Left ventricle myocardium inferior (tissue), 1 donor: ENCODE results near the gene MED12L. TPM values are rescaled to one million over a fixed set of nuclear protein-coding genes. Genes with fewer than 3 reads are reported as not detected.

Source experiments
- DNase-seq: peaks from one replicate; pipeline ENCODE4 v3.0.0-alpha.2; 2020
- H3K27ac ChIP-seq: fragments of 200-600 bp; replicated peaks from 2 replicates; pipeline ENCODE4 v1.8.0; 2021
- H3K27me3 ChIP-seq: fragments of 200-600 bp; 2 replicates; pipeline ENCODE4 v1.8.0; 2021; ENCODE audit warnings: low read depth
- H3K36me3 ChIP-seq: fragments of 200-600 bp; 2 replicates; pipeline ENCODE4 v1.8.0; 2021
- H3K4me1 ChIP-seq: fragments of 200-600 bp; 2 replicates; pipeline ENCODE4 v1.8.0; 2021
- H3K4me3 ChIP-seq: fragments of 200-600 bp; 2 replicates; pipeline ENCODE4 v1.8.0; 2021; ENCODE audit warnings: mild to moderate bottlenecking, moderate library complexity
- H3K9me3 ChIP-seq: fragments of 200-600 bp; replicated peaks from 2 replicates; pipeline ENCODE4 v1.8.0; 2021
- CTCF ChIP-seq: fragments of 200-600 bp; IDR thresholded peaks from 2 replicates; pipeline ENCODE4 v1.8.0; 2021; ENCODE audit warnings: antibody characterized with exemption, mild to moderate bottlenecking, borderline replicate concordance
- intact Hi-C: fragments of 100-400 bp; cut with micrococcal nuclease; formaldehyde crosslinking; loops from one replicate; pipeline ENCODE4 v1.11.0; 2022
- total RNA-seq: library from RNA; stranded (reverse); fragmentation: NEBNext Ultra II Directional; extraction: Animal tissue kit (Norgen Biotek cat#: 25700); gene quantifications from one replicate; pipeline ENCODE4 v1.2.1, GENCODE V29; 2021
- donor health status: DM: no; HTN: yes; CAD: no; lungs with severe emphysema.

The MED12L gene
- total RNA-seq, 1 donor from 2014 or later = 0.82 TPM

- H3K27me3 ChIP-seq = no peaks in the 10 kb centered on the region
- intact Hi-C loops = no loop called here
- no peaks in the 10 kb centered on the region for H3K9me3 ChIP-seq
Observed at GRCh38 chr3:151210676-151211381, 125.4 kb downstream of the MED12L start.

GRCh38 chr3:151213151-151213550 lies 127.7 kb downstream of the MED12L start:
- no peaks in the 10 kb centered on the region for H3K27me3 ChIP-seq
- TF ChIP-seq CTCF = no peak
- no peaks in the 10 kb centered on the region for H3K36me3 ChIP-seq
- intact Hi-C loops = no loop called here
- DNase-seq = no peak
- H3K4me1 ChIP-seq = peaks cover 22% of the 10 kb centered on the region
- H3K27ac ChIP-seq = no peak overlapping the region
- H3K9me3 ChIP-seq = no peaks in the 10 kb centered on the region
- no peak overlapping the region for H3K4me3 ChIP-seq

More at GRCh38 chr3:151210676-151211381, 125.4 kb downstream of the MED12L start:
- H3K4me1 ChIP-seq = no peaks in the 10 kb centered on the region
- DNase-seq = no peak
- H3K27ac ChIP-seq = peak overlapping the region; percentile 43
- H3K4me3 ChIP-seq = no peak overlapping the region
- H3K36me3 ChIP-seq = no peaks in the 10 kb centered on the region
- no peak for TF ChIP-seq CTCF

- Histone ChIP-seq H3K4me1 (peaks cover 27% of the 10 kb centered on the region), H3K4me3 (no peak overlapping the region), H3K36me3 (no peaks in the 10 kb centered on the region), H3K9me3 (no peaks in the 10 kb centered on the region), H3K27me3 (no peaks in the 10 kb centered on the region), H3K27ac (no peak overlapping the region)
- TF ChIP-seq CTCF = no peak
- no peak for DNase-seq
- intact Hi-C loops = no loop called here
Observed at GRCh38 chr3:151213881-151214280, 128.4 kb downstream of the MED12L start.

GRCh38 chr3:151214459-151214858 lies 129.0 kb downstream of the MED12L start:
- Histone ChIP-seq H3K27ac (no peak overlapping the region), H3K4me1 (peaks cover 32% of the 10 kb centered on the region), H3K36me3 (no peaks in the 10 kb centered on the region), H3K9me3 (no peaks in the 10 kb centered on the region), H3K27me3 (no peaks in the 10 kb centered on the region), H3K4me3 (no peak overlapping the region)
- no peak for TF ChIP-seq CTCF
- intact Hi-C loops = no loop called here
- DNase-seq = no peak

GRCh38 chr3:151216641-151217607 lies 131.5 kb downstream of the MED12L start:
- Histone ChIP-seq H3K4me3 (no peak overlapping the region), H3K4me1 (peaks cover 33% of the 10 kb centered on the region), H3K27me3 (no peaks in the 10 kb centered on the region), H3K9me3 (no peaks in the 10 kb centered on the region), H3K27ac (peak overlapping the region; percentile 24), H3K36me3 (no peaks in the 10 kb centered on the region)
- no peak for DNase-seq
- TF ChIP-seq CTCF = no peak
- intact Hi-C loops = no loop called here
